Astrocyte of the cerebellum (primary cell): ENCODE data around the gene HIVEP1.

ENCODE experiments used
- DNase-seq: peaks from one replicate; pipeline ENCODE4 v3.0.0-alpha.2; 2011; ENCODE audit warnings: low read depth
- H3K4me3 ChIP-seq: 2 replicates; pipeline ENCODE4 v1.5.1; 2011; ENCODE audit warnings: mild to moderate bottlenecking, low read depth, low read length, moderate library complexity
- in situ Hi-C: cut with HindIII; loops from 2 replicates; pipeline ENCODE4 v1.10.0; 2017; ENCODE audit warnings: low sequenced_read_pairs
- TF ChIP-seq, protein P1 (sequence below): IDR thresholded peaks from 2 replicates; pipeline ENCODE4 v1.5.1; 2012; ENCODE audit warnings: low read length, low read depth, moderate library complexity, mild to moderate bottlenecking; ENCODE audit errors: missing control alignments

HIVEP1 gene

DNA sequence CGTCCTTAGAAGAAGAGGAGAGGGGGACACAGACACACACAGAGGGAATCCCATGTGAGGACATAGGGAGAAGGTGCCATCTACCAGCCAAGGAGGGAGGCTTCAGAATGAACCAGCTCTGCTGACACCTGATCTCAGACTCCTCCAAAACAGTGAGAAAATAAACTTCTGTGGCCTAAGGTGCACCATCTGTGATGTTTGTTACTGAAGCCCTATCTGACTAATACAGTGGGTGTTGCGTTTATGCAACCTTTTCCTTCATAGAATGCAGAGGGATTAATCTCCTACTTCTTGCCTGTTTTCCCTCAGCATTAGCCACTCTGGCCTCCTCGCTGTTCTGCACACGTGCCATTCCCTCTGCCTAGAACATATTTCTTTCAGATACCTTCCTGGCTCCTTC lies 196.6 kb downstream of the HIVEP1 start:
- DNase-seq: no peak
- no peak overlapping the region for H3K4me3 ChIP-seq
- TF ChIP-seq, protein P1, sequence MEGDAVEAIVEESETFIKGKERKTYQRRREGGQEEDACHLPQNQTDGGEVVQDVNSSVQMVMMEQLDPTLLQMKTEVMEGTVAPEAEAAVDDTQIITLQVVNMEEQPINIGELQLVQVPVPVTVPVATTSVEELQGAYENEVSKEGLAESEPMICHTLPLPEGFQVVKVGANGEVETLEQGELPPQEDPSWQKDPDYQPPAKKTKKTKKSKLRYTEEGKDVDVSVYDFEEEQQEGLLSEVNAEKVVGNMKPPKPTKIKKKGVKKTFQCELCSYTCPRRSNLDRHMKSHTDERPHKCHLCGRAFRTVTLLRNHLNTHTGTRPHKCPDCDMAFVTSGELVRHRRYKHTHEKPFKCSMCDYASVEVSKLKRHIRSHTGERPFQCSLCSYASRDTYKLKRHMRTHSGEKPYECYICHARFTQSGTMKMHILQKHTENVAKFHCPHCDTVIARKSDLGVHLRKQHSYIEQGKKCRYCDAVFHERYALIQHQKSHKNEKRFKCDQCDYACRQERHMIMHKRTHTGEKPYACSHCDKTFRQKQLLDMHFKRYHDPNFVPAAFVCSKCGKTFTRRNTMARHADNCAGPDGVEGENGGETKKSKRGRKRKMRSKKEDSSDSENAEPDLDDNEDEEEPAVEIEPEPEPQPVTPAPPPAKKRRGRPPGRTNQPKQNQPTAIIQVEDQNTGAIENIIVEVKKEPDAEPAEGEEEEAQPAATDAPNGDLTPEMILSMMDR: no peak
- in situ Hi-C loops: no loop called here
